ENCODE data around the gene LRCH4.

The LRCH4 gene

DNA sequence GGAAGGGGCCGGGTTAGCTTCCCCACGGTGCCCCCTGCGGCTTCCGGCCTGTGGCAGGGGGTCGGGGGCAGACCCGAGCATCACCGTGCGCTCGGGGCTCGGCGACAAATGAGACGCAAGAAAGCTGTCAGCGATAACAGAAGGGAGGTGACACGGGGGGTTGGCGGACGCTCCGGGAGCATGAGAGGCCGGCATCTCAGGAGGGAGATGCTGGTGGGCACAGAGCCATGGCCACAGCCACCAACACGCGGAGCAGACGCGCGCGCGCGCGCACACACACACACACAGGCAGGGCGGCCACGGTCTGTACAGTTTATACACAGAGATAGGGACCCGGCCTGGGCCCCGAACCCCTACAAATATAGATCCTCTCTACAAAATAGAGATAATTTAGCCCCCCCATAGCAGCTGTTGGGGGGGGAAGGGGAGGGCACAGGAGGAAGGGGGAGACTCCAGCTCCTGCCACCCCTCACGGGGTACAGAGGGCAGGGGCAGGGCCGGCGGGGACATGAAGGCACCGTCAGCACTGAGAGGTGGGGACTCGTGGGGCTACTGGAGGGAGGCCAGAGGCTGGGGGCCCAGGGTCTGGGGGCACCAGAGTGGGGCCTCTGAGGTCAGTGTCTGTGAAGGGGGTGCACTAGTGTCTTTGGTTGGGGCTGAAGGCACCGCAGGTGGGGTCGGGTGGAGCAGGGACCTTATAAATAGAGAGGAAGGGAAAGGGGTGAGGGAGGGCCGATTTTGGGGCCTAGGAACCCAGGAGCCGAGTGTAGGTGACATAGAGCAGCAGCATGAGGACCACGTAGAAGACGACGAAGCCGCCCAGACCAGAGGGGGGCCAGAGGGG is 11.3 kb downstream of the LRCH4 start:
- TF ChIP-seq, protein P1, sequence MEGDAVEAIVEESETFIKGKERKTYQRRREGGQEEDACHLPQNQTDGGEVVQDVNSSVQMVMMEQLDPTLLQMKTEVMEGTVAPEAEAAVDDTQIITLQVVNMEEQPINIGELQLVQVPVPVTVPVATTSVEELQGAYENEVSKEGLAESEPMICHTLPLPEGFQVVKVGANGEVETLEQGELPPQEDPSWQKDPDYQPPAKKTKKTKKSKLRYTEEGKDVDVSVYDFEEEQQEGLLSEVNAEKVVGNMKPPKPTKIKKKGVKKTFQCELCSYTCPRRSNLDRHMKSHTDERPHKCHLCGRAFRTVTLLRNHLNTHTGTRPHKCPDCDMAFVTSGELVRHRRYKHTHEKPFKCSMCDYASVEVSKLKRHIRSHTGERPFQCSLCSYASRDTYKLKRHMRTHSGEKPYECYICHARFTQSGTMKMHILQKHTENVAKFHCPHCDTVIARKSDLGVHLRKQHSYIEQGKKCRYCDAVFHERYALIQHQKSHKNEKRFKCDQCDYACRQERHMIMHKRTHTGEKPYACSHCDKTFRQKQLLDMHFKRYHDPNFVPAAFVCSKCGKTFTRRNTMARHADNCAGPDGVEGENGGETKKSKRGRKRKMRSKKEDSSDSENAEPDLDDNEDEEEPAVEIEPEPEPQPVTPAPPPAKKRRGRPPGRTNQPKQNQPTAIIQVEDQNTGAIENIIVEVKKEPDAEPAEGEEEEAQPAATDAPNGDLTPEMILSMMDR (IDR thresholded peaks at IDR 0.05; ENCODE audit: low read depth, low read length) = no peak
- DNase-seq (ENCODE audit: extremely low read depth, low read depth) = no peak

DNA sequence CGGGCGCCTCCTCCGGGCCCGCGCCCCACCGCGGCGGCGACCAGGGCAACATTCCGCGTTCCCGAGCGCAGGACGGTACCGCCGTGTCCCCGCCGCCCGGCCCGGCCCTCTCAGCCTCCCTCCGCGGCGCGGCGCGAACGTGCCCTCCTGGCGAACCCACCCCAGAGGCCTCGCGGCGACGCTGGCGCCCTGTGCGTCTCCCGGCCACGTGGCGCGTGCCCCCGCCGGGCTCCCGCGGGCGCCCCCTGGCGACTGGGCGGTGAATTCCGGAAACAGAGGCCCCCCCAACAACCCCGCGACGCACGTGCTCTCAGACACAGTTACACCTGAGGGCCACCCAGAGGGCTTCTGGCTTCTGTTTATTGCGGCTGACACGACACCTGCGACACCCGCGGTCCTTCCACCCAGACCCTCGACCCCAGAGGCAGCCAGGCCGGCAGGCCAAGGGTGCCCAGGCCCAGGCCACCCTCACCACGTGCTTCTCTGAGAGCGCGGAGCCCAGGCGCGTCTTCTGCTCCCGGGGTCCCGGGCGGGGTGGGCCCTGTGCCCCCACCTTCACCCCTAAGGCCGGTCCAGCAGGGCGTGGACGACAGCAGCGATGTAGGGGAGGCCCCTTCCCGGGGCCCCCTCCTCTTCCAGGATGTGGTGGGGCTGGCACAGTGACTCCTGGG is 12.1 kb downstream of the LRCH4 start, which contains the start of gene SAP25:
SAP25 (minus strand) TSS at position 210 of the 671 bp plus-strand sequence; CDS start at position 52, 158 bp downstream.
- no peak for DNase-seq (ENCODE audit: extremely low read depth, low read depth)
- TF ChIP-seq, protein P1 (IDR thresholded peaks at IDR 0.05; ENCODE audit: low read depth, low read length) = no peak

DNA sequence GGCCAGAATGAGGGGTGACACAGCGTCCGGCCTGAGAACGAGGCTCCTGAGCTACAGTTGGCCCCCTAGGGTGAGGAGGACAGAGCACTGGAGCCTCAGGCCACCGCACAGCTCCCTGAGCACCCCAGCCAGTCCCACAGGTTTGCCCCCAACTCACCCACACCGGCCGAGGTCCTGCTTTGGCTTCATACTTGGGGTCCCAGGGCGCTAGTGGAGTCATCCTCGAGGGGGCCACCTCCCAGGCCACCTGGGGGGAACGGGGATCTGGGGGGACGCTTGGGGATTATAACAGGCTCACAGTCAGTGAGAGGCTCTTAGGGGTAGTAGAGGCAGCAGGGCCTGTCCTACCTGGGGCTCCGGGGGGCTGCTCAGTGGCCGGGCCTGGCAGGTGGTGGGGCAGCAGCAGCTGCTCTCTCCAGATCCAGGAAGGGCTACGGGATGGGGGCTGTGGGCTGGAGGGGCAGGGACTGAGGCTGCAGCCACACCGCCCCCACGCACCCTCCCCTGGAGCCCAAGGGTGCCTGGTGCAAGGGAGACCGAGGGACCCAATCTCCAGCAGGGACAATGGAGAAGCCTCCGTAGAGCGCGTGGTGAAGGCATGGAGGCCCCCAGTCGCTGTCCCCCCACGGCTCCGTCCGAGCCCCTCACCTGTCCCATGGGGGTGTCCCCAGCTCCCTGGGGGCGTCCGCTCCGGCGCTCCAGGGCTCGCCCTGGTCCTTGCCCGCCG is 12.8 kb downstream of the LRCH4 start:
- TF ChIP-seq, protein P1 (IDR thresholded peaks at IDR 0.05; ENCODE audit: low read depth, low read length) = no peak
- DNase-seq (ENCODE audit: extremely low read depth, low read depth) = no peak

DNA sequence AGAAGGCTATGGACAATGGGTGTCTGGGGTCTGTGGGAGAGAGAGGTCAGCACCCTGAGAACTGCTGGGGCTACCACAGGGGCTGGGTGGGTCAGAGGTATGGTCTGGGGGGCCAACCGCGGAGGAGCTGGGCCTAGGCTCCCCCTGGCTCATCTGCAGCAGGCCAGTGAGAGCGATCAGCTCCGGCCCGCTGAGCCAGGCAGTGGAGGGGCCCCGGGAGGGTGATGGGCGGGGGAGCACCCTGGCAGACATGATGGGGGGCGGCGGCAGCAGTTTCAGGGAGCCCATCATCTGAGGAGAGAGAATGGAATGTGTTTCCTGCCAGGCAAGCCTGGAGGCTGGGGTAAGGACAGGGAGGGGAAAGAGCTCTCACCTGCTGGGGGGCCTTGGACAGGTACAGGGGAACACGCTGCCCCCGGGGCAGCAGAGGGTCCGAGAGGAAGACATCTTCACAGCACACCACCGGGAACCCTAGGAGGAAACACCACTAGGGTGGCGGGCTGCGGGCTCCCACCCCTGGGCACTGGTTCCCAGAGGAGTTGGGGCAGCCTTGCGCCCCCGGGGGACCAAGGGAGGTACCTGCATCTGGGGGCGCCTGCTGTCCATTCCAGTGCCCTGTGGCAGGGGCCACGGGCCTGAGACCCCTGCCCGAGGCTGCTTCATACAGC is 13.5 kb downstream of the LRCH4 start:
- DNase-seq (ENCODE audit: extremely low read depth, low read depth) = no peak
- TF ChIP-seq, protein P1 (IDR thresholded peaks at IDR 0.05; ENCODE audit: low read depth, low read length) = no peak

DNA sequence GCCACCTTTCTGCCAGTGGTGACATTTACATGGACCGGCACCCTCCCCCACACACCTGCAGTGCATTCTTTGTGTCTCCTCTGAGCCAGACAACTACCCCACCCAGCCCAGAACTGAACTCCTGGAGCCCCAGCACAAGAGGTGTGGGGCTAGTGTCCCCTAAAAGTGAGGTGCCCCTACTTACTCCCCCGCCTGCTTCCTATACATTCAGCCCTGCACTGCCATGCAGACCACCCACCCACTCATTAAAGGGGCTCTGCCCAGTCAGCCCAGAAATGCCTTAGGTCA is 14.2 kb downstream of the LRCH4 start:
- TF ChIP-seq, protein P1 (IDR thresholded peaks at IDR 0.05; ENCODE audit: low read depth, low read length) = no peak
- DNase-seq (ENCODE audit: extremely low read depth, low read depth) = no peak

DNA sequence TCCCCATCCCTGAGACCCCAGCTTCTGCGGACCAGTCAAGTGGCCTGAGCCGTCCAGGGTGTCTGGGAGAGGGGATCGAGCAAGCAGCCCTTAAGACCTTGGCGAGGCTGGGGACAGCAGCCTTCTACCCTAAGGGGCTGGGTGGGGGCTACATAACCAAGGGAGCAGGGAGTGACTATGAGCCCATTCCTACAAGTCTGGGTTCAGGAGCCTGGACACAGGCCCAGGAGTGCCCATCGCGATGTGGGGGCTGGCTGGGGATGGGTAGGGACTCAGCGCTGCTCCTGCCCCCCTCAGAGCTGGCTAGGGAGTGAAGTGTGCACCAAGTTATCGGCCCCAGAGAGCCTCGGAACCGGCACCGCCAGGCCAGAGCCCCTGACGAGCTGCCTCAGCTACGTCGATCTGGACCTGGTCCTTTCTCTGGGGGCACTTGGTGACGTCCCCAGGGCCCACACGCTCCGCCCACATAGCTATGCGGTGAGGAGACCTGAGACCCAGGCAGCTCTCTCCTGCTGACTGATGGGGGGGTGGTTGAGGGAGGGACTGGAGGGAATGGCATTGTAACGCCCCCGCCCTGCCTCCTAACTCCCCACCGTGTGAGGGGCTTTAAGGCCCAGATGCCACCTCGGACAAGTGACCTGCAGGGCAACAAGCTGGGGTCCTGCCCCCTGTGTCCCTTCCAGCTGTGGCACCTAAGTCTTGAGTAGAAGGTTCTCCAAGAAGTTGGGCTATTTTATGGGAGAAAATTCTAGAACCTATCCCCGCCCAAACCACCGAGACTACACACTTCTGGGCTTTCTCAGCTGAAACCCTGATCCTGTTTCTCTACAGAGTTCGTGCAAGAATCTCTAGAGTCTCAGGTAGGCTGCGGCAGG is 14.7 kb downstream of the LRCH4 start:
- no peak for DNase-seq (ENCODE audit: extremely low read depth, low read depth)
- TF ChIP-seq, protein P1 (IDR thresholded peaks at IDR 0.05; ENCODE audit: low read depth, low read length) = no peak

Measured in AG09319 (cell line).